Stimulated activated naive CD4-positive, alpha-beta T cell (primary cell): Measurements from ENCODE around the gene ZBTB14.

ENCODE experiments used
- DNase-seq, 6 experiments: peaks; one replicate each; lab custom pipeline; 2025; lab: John Stamatoyannopoulos, UW

Gene ZBTB14, protein sequence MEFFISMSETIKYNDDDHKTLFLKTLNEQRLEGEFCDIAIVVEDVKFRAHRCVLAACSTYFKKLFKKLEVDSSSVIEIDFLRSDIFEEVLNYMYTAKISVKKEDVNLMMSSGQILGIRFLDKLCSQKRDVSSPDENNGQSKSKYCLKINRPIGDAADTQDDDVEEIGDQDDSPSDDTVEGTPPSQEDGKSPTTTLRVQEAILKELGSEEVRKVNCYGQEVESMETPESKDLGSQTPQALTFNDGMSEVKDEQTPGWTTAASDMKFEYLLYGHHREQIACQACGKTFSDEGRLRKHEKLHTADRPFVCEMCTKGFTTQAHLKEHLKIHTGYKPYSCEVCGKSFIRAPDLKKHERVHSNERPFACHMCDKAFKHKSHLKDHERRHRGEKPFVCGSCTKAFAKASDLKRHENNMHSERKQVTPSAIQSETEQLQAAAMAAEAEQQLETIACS

GRCh38 chr18:5295231-5295920 is at the start of gene ZBTB14:
ZBTB14 (minus strand) TSS chr18:5295726; CDS start chr18:5293246, 2,480 bp downstream.
- DNase-seq: peak; percentile 67 to 92 (median 76)

GRCh38 chr18:5339202-5339834 is 43.8 kb upstream of the ZBTB14 start:
- DNase-seq: no peak

DNA sequence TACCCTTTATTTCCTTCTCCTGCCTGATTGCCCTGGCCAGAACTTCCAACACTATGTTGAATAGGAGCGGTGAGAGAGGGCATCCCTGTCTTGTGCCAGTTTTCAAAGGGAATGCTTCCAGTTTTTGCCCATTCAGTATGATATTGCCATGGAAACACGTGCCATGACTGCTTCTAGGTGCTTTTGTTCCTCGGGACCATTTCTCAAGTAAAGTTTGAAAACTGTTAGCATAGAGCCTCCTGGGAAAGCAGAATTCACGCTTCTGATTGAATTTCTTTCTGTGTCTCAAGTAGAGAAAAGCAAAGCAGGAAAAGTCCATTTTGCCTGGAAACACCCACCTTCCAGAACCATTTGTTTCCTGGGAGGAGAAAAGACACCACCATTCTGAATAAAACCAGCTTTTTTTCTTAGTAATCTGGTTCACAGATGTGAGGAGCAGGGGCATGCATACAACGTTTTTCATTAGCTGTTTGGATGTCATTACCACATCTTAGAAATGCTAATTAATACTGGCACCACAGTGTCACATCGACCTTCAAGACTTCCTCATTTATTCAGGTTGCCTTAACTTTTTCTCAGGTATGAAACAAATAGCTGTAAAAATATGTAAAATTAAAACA is 39.0 kb upstream of the ZBTB14 start:
- no peak for DNase-seq

GRCh38 chr18:5318061-5318700 is 22.7 kb upstream of the ZBTB14 start:
- no peak for DNase-seq

DNA sequence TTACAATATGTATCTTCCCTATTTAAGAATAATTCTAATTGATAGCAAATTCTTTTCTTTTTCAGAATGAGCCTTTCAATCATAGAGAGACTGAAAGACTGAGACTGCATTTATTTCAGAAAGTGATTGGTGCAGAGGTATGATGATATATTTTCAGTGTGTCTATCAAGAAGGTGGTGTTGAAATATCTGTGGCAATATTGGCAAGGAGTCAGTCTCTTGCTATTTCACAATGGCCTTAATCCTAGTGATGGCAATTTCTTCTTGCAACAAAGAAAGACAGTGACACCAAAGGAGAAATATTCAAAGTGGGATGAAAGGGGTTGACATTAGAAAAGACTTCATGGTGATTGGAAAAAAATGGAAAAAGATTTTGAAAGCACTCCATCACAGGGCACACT is 21.7 kb upstream of the ZBTB14 start:
- no peak for DNase-seq

- DNase-seq: no peak
Measured at GRCh38 chr18:5315838-5316237, 20.3 kb upstream of the ZBTB14 start.

GRCh38 chr18:5311301-5311989 is 15.9 kb upstream of the ZBTB14 start:
- DNase-seq: no peak

- DNase-seq: peak in 4 of 6 experiments; percentile 1 to 72 (median 51)
Measured at GRCh38 chr18:5309888-5310470, 14.5 kb upstream of the ZBTB14 start.

DNA sequence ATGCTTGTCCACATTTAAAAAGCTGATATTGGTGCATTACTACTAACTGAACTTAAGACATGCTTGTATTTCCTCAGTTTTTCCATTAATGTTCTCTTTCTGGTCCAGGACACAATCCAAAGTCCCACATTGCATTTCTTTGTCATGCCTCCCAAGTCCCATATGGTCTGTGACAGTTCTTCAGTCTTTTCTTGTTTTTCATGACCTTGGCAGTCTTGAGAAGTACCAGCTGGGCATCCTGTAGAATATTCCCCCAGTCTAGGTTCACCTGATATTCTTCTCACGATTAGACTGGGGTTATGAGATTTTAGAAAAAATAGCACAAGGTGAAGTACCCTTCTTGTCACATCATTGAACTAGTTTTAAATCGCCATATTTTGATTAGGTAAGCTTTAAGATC is 10.3 kb upstream of the ZBTB14 start:
- DNase-seq: no peak

DNA sequence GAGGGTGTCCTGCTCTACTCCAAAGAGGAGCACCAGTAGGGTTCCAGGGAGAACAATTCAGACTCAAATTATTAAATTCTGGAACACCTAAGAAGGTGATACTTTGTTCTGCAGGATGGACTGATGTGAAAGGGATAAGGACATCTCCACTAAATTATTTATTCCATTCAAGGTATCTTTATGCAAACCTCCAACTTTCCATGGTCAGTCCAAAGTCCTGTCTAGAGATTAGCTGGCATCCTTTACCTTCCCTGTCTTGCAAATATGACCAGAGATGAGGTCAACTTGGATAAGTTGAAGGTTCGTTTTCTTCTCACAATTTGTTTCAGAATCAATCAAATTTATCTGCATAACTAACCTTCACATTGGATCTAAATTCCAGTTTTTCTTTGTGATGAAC is 8.7 kb upstream of the ZBTB14 start:
- DNase-seq: no peak

DNA sequence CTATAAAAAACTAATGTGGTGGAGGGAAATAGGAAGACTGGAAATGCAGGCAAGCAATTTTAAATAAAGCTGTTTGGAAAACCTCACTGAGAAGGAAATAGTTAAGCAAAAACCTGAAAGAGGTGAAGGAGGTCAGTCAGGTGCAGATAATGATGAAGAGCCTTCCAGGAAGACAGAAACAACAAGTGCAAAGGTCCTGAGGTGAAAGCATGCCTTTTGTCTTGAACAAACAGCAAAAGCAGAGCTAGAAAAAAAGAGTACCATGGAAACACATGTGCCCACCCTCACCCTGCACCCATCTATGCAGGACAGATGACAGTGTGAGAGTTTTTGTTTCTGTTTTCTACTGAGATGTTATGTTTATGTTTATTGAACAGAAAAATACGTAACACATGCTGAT is 8.1 kb upstream of the ZBTB14 start:
- DNase-seq: no peak

DNA sequence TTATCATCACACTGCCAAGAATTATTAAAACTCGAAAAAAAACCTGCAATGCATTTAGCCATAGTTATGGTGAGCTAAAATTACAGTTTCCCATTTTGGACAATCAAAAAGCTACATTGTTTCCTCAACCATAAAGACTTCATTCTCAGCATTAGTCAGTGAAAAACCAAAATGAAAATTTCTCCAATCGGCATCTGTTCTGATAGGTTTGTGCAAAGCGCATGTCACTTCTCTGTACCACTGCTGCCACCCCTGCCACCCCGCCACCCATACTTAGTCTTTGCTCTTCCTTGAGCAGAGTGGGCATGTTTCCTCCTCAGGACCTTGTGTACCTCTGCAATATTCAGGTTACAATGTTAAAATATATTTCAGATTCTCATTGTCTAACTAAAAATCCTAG is 7.1 kb upstream of the ZBTB14 start:
- no peak for DNase-seq

DNA sequence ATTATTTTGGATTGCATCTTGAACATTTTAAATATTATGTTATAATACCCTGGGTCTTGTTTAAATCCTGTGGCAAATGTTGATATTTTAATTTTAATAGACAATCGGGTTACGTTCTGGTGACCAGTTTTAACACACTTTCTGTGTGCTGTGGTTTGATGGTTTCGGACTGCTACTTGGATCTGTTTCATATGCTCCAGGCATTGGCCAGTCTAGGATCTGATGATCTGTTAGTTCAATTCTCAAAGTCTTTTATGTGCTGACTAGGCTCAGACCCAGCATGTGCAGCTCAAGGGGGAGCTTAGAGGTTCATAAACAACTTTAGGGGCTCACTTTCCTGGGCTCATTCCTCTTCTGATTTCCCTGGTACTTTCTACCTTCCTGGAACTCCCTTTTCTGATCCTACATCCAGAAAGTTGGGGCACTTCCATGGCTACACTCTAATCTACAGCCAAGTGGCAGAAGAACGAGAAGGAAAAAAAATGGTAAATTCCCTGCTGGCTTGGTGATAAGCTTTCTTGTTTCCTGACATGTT is 5.0 kb upstream of the ZBTB14 start:
- DNase-seq: no peak

- no peak for DNase-seq
Measured at GRCh38 chr18:5298156-5298852, 2.8 kb upstream of the ZBTB14 start.

GRCh38 chr18:5297597-5297996 is 2.1 kb upstream of the ZBTB14 start:
- no peak for DNase-seq

DNA sequence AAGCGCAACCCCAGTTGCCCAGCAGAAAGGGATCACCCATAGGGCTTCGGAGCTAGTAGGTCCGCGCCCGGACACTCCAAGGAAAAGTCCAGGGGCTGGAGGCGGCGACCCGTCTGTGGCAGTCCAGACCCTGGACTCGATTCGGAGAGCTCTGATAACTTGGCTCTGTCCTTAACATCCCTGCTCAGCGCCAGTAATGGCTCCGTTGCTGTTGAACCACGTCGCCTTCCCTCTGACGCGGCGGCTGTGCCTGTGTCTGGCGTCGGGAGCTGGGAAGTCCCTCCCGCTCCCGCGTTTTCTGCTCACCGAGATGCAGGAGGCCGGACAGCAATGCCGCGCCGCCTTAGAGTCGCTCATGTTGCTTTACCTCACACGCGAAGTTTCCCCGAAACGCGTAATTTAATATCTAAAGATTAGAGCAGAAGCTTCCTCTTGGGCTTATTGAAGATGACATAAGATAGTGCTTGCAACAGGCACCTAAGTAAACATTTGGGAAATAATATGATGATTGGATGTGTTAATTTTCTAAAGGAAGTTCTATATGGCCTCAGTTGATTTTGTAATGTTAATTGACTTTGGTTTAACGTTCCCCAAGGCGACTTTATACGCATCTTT is 1.3 kb upstream of the ZBTB14 start:
- peak; percentile 49 to 79 (median 68) for DNase-seq

DNA sequence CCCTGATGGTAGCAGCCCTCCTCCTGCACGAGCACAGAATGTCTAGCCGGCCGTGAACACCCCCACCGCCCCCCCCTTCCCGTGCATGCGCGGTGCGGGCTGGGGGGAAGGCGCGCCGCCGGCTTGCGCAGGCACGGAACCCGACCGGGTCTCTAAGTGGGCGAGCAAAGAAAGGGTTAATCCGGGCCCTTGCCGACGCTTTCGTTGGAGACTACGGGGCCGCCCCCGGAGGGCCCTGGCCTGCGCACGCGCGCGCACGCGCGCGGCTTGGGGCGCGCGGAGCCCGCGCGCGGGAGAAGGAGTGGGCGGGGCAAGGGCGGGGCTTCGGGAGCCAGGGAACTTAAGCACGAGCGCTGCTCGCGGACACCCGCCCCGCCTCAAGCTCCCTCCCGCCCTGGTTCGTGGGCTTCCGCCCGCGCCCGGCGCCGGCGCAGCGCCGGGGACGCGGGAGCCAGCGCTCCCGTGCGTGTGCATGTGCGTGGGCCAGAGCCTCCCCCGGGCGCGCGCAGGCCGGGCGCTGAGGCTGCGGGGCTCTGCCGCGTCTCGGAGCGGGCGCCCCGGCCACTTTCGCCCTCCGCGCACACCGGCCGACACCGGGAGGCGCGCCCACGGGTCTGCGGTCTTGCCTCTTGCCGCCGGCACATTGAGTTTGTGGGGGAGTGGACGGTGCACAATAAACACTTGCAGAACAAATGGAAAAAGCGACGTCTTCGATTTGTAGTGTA is 617 bp upstream of the ZBTB14 start:
- DNase-seq: peak; percentile 92 to 97 (median 94)

DNA sequence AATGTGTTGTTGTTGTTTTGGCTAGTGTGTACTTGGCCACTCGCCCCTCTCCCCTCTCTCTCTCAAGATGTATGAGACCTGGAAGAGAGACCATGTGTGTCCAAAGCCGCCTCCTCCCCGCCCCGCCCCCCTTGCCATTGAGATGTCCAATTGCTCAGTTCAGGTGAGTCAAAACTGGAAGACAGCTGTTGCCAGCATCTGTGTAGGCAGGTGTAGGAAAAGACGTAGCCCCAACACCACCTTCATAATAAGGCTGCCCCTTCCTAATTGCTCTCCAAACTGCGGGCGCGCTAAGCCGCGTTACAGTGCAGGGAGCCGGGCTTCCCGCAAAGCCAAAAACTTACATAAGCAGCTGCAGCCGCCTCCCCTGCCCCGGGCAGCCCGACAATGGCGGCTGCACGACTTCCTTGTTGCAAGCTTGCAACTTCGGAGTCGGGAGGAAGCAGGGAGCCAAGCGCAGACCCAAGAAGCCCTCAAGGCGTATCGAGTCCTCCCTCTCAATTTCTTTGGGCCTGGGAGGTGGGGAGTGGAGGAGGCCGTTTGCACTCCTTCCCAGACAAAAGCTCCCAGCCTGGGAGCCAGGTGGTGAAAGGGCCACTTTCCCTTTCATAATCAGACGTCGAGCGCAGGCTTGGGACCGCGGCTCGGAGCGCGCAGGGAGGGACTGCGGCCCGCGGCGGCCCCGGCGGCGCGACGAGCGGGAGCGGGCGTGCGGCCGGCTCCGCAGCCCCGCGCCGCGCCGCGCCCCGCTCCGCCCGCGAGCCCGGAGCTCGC is 882 bp downstream of the ZBTB14 start:
- DNase-seq: peak; percentile 59 to 82 (median 64)
